CD4-positive, alpha-beta T cell treated with Interferon gamma for 1 hour (primary cell): ENCODE data around the gene BLOC1S4.

Experiments
- DNase-seq: peaks from one replicate; pipeline ENCODE4 v3.0.0-alpha.2; 2020

Gene BLOC1S4

DNA sequence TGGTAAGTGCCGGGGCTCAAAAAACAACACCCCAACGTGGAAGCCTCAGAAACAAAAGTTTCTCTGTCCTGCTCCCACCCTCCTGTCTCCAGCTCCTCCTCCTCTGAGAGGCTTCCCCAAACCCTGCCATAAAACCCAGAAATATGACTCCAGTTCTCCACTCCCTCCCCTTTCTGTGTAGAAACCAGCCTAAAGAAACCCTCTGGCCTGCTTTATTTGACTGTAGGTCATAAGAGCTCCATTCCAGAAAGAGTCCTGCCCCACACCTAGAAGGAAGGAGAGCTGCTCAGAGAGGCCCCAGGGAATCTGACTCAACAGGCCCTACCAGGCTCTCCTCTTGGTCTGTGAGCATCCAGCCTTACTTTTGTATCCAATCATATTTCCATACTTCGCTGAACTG, 23.2 kb upstream of the BLOC1S4 start:
- DNase-seq, result no peak

DNA sequence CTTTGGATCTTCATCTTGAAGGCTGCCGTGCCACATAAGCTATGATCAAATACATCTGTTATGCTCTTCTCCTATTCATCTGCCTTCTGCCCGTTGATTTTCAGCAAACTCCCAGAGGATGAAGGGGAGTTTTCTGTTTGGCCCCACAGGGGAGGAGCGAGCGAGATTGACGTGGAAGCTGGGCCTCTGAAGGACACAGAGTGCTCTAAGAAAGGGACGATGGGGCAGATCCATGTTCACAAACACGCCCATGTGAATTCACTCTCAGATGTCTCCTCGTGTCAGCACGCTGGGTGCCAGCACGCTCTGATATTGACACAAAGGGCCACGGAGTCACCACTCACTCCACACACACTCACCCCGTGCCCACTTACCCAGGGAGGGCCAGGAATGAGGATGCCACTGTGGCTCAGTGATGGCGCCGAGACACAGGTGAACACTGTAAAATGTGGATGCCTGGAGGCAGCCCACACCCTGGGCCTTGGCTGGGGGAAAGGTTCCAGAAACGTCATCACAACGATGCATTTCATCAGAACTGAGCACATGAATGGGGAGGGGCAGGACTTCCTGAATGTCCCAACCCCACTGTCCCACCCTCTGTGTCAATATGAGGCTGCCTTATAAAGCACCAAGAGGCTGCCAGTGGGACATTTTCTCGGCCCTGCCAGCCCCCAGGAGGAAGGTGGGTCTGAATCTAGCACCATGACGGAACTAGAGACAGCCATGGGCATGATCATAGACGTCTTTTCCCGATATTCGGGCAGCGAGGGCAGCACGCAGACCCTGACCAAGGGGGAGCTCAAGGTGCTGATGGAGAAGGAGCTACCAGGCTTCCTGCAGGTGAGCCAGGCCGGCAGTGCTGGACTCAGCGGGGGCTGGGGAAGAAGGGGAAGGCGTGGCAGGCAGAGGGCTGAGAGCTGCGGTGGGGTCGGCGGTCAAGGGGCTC, 22.5 kb upstream of the BLOC1S4 start, which contains the start of gene S100P:
S100P (plus strand) TSS at position 648 of the 946 bp plus-strand sequence; CDS start at position 703, 55 bp downstream.
- no peak for DNase-seq

DNA sequence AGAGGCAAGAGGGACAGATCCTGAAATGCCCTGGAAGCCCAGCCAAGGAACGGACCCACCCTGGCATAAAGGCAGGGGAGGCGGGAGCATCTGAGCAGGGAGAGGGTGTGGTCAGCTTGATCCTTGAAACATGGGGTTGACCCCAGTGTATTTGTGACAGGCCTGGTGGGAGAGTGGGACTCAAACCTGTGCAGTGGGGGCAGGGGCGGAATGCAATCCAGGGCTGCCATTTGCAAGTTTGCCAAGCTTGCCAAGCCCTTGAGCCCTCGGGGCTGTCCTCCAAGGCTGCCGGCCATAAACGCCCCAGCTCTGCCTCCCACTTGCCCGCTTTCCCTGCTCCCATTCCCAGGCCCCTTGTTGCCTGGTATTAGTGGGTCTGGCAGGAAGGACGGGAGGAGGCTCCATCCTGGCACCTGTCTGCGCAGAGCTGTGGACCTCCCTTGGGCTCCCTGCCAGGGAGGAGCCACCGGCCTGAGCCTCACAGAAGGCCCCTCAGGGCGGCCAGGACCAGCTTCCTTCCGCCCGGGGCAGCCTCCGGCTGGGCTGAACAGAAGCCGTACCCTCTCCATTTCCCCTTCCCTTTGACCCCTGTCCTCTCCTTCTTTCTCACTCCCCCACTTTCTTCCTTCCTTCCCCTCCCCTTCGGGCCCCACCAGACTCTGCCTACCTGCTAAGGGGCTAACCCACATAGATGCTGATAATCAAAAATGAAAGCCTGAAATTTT, 21.6 kb upstream of the BLOC1S4 start:
- DNase-seq, result no peak

DNA sequence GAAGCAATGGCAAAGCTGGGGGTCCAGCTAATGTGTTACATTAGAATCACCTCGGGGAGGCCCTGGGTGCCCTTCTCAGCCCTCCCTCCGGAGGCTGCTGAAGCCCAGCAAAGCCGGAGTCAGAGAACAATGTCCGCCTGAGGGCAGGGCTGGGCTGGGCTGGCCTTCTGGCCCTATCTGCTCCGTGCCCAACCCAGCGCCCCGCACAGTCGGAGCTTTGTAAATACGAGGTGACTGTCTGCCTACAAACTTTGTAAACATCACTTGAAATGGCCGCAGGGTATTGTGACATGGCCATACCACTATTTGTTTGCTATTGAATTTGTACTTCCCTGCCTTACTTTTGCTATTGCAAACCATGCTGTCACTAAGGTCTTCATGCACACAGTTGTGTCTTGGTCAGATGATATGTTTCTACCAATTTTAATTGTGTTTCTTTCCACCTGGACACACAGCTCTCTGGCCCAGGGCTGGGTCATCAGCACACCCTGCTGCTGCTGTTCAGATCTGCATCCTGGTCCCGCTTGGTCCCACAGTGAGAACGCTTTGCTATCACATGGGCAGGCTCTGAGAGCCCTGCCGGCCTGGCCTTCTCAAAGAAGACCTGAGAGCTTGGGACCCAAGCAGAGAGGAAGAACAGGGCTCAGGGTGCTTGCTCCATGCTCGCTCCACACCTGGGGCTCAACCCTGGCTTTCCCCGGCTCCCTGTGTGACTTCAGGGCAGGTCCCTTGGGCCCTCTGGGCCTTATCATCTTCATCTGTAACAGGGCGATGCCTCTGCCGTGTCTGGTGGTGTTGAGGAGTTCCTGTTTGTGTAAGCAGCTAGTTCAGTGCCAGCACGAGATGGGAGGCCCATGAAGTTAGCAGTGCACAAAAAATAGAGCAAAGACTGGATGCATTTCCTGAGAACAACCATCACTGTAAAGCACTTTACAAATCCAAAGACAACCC, 20.0 kb upstream of the BLOC1S4 start:
- peak; percentile 53 for DNase-seq

DNA sequence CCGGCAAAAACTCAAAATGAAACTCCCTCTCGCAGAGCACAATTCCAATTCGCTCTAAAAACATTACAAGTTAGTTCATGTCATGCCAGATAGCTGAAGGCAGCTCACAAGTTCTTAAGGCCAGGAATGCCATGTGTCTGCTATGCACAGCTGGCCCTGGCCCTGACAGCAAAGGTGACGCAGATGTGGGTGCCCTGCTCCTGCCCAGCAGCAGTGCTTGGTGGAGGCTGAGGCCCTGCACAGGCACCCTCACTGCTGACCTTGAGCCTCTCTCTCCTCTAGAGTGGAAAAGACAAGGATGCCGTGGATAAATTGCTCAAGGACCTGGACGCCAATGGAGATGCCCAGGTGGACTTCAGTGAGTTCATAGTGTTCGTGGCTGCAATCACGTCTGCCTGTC, 19.4 kb upstream of the BLOC1S4 start:
- DNase-seq, result no peak

DNA sequence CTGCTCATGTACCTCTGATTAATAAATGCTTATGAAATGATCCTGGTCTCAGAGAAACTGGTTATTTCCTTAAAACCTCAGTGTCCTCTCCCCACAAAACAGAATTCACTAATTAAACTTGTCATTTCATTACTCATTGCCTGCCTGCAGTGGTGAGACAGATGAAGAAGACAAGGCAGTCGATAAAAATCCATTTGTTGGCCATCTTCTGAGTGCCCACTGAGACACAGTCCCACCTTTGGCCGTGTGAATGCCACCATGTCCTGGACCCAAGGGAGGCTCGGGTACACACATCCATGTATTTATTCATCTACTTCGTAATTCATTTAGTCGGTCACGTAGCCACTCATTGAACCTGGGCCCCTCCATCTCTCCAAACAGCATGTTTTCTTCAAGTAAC, 18.8 kb upstream of the BLOC1S4 start:
- DNase-seq, result no peak

DNA sequence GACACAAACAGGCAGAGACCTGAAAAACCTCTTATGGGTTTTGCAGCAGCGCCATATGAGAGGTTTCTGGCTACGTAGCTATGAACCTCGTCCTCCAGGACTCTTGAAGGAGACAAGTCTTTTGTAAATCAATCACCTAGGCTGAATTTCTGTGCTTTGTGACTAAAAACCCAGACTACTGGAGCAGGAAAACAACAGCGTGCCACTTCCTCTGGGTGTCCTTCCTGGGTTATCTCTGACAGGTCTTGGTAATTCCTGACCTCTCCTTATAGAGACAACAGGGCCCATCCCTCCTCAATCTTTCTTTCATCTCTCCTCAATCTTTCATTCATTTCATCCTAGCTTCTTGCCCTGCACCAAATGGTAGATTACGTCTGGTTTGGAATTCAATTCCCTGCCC, 16.6 kb upstream of the BLOC1S4 start:
- no peak for DNase-seq

DNA sequence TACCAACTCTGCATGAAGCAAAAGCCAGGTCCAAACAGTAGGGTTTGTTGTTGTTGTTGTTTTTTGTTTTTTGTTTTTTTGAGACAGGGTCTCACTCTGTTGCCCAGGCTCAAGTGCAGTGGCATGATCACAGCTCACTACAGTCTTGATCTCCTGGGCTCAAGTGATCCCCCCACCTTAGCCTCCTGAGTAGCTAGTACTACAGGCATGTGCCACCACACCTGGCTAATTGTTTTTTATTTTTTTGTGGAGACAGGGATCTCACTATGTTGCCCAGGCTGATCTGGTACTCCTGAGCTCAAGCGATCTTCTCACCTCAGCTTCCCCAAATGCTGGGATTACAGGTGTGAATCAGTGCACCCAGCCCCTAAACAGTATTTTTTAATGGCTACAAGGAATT, 16.1 kb upstream of the BLOC1S4 start:
- DNase-seq, result no peak

DNA sequence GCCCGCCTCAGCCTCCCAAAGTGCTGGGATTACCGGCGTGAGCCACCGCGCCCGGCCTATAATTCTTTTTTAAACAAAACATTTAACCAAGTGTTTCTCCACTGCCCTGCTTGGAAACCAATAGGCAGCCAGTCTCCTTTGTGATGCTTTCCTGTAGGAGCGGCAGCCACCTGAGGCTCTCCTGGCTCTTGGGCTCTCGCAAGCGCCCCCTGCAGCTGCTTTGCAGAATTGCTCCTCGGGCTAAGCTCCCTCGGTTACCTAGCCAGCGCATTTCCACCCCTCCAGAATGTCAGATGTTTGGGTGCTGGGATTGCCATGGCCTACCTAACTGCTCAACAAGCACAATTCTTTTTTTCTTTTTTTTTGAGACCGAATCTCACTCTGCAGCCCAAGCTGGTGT, 14.6 kb upstream of the BLOC1S4 start:
- no peak for DNase-seq

DNA sequence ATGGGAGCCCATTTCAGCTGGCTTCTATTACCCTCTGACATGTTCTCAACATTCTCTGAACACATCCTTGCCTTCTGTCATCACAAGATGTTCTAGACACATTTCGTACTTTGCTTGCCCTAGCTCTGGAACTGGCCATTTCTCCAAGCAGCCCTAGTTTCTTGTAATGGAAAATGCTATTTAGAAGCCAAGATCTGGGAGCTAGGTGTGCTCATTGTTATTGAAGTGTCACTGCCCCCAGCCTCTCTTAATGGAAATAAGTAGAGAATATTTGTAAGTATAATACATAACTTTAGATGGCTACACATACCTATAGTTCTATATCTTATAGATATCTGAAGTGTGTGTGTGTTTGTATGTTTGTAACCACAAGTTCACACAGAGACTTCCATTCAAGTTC, 13.2 kb upstream of the BLOC1S4 start:
- DNase-seq, result no peak

DNA sequence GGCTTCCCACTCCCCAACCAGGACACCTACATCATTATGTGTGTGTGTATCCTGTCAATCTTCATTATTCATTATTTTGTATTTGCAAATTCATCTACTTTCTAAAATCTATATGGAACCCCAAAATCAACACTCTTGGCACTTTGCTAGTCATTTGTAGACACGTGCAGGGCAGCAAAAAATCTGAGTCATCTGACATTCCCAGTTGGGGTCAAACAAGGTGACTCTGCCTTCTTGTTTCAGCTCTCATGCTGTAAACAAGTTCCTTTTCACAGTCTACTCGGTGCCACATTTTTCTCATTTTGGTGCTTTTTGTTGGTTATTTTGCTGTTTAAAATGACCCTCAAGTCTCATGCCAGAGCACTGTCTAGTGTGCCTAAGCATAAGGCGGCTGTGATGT, 12.2 kb upstream of the BLOC1S4 start:
- no peak for DNase-seq

DNA sequence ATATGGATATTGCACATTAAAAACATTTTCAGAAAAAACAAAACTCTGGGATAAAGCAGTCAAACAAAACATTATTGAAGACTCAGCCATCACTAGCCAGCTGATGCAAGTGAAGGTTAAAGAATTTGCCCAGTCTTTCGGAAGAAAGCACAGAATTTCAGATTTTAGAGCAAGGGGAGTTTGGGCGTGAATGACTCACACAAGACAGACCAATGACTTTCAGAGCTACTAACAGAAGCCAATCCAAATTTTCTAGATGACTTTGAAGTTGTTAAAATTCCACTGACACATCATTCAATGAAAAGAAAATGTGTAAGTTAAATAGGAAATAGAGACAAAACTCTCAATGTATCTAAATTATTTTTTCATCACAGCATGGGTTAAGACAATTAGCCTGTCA, 10.3 kb upstream of the BLOC1S4 start:
- no peak for DNase-seq

DNA sequence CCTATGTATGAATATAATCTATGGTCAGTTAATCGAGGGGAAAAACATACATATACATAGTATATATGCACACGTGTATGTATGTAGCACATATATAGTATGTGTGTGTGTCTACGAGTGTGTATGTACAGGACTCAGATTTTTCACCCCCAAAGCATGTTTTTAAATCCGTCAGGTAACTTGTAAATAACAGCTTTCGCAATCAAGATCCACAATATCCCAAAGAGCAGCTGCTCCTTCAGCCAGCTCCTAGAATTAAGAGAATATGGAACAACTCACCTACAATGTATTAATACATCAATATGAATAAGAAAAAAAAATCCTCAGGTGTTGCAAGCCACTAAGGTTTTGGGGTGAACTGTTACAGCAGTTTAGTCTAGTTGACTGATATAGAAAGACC, 9.8 kb upstream of the BLOC1S4 start:
- DNase-seq, result no peak

DNA sequence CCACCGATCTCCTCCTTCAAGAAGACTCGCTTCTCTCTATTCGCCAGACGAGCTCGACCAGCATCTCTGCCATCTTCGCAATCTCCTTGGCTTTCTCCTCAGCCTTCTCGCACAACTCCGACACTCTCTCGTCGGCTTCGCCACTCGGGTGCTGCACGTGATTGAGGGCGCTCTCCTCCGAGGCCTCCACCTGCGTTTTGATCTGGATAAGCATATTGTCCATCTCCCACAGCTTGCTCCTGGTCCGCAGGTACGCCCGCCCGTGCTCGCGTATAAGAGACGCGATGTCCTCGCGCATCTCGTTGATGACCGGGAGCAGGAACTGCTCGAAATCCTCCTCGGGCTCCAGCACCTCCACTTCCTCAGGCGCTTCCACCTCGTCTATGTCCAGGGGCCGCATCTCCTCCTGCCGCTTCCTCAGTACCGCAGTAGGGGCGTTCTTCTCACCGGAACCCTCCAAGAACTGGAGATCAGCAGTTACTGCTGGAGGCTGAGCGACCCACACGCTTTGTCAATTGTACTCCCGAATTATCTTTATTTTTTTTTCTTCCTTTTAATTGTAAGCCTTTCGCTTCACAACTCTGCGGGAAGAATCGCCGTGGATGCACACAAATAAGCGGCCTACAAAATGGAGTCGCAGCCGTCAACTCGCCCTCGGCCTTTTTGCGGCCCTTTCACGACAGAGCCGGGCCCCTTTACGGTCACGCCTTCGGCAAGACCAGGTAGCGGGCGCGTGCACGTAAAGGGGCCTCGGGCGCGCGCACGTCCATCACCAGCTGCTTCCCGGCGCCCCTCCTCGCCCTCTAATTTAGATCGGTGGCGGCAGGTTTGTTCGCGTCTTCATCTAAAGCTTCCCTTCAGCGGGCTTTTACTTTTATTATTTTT, 6.5 kb upstream of the BLOC1S4 start, which contains the start of gene MRFAP1L1:
MRFAP1L1 (minus strand) TSS at position 636 of the 885 bp plus-strand sequence; CDS start at position 400, 236 bp downstream.
- DNase-seq, result peak; percentile 95

DNA sequence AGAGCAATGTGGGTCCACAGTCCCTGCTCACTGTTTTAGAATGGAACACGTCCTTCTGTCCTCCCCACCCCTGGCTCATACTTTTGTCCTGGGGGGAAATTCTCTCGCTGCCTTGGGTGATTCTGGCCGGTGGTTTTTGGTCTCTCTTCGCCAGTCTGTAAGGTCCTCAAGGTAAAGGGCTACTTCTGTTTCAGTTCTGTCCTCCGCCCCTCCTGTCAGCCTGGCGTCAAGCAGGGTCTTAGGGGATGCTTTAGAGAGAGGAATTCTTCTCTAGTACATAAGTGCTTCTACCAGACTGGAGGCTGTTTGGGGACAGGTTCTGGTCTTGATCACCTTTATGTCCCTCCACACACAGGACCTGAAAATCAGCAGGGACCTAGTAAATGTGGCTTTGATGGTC, 5.7 kb upstream of the BLOC1S4 start:
- DNase-seq, result no peak

DNA sequence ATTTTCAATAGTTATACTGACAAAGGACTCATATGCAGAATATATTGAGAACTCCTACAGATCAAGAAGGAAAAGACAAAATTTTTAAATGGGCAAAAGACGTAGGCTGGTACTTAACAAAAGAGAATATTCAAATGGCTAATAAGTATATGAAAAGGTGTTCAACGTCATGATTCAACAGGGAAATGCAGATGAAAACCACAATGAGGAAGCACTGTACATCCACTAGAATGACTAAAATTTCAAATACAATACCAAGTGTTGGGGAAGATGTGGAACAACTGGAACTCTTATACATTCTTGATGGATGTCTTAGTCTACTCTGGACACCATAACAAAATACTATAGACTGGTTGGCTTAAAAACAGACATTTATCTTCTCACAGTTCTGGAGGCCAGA, 5.0 kb upstream of the BLOC1S4 start:
- no peak for DNase-seq

DNA sequence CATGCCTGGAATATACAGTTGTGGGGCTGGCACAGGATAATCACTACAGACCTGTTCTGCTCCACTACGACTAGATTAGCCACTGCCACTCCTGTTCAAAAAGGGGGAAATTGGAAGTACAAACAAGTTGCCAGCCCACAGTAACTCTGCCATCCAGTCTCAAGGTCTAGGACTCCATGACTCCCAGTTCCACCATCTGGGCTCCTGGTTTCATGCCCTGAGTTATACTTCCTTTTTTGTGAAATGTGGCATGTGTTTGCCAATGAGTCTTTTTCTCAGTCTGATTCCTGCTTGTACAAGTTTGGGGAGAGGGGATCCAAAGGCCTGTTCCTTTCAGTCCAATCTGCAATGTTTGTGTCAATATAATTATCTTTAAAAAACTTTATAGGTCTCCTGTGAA, 1.0 kb upstream of the BLOC1S4 start:
- DNase-seq, result no peak

DNA sequence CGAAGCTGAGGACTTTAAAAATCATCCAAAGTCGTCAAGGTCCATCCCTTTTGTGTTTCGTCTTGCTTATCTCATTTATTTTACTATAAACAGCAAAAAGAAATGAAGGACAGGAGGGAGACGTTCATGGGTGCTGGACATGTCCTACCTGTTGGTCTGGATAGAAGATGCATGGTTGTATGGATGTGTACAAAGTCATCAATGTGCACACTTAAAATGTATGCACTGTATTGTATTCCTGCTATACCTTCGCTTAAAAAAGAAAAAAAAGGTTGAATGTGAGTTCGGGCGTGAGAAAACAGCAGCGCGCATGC, 313 bp upstream of the BLOC1S4 start:
- no peak for DNase-seq

DNA sequence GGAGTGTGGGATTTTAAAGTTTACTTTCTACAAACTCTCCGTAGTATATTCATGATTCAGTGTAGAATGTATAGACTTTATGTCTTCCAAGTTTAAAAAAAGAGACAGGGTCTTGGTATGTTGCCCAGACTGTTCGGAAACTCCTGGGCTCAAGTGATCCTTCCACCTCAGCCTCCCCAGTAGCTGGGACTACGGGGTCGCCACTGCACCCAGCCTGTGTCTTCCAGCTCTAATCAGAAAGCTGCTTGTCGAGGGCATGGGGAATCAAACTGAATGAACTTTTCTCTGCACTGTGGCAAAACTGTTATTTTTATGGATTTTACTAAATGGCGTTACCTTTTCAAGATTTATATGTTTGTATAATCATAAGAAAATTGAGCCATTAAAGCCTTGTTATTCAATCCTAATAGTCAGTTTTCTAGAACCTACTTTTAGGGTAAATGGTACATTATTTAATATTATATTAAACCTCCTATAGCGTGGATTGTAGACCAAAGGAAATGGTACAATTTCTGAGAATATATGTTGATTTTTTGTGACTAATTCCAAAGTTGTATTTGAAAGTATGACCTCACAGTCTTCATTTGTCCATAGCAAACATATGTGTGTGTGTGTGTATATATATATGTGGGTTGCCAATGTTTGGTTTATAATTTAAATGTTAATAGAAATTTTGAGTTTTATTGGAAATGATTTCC, 1.1 kb downstream of the BLOC1S4 start:
- DNase-seq, result no peak

DNA sequence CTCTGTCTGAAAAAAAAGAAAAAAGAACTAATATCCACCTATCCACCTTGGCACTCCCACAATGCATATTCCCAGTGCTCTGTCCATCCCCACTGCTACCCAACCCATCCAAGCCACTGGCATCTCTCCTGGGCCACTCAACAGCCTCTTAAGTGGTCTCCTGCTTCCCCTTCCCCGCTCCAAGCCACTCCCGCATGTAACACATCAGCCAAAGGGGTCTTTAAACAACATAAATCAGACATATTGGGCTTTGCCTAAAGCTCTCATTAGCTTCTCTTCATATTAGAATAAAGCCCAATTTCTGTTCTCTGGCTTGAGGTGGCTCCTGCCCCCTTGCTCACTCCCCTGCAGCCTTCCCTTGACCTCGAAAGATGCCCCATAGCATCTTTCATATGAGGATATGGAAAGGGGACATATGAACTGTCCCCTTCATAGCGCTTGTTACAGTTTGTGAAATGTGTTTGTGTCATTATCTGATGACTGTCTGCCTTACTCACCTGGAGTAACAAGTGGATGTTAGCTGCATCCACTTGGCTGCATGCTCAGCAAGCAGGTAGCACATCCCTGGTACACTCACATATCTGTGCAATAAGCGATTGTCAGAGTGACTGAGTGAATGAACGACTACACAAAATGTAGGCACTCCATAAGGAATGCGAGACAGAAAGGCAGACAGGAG, 3.1 kb downstream of the BLOC1S4 start:
- DNase-seq, result no peak
